ENCODE data around the gene PEAR1. TPM values are rescaled to one million over a fixed set of nuclear protein-coding genes. Genes with fewer than 3 reads are reported as not detected.

Gene PEAR1
- total RNA-seq, 3 donors from 2014 or later, result 4.0 to 15.1 (median 6.2) TPM

DNA sequence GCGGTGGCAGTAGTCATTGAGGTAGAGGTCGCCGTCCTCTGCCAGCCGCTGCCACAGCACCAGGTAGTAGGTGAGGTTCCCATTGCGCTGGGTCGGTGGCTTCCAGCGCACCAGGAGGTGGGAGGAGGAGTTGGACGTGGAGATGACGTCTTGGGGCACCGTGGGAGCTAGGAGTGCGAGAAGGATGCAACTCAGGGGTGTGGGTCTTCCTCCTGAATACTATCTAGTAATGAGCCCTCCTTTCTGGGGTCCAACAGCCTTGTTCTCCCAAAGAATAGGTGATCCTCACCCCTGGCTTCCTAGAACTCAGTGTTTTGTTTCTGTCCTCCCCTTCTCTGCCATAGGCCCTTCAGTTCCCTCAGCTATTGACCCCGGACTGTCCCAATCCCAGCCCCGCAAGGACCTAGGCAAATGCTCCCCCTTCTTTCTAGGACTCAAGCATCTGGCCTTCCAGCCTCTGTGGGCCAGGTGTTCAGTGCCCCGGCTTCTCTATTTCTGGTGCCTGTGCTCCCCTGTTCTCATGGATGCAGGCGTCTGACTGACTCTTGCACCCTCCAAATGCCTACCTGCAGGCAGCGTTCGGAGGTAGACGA, 47.5 kb upstream of the PEAR1 start:
- DNase-seq (ENCODE audit: low spot score in 2 of 2), result no peak
- Histone ChIP-seq H3K27me3 (peaks cover 0 to 42% of the 10 kb centered on the region in 2 donors), H3K4me1 (no peaks in the 10 kb centered on the region), H3K4me3 (no peak overlapping the region), H3K36me3 (no peaks in the 10 kb centered on the region), H3K27ac (no peak overlapping the region), H3K9me3 (no peaks in the 10 kb centered on the region)
- TF ChIP-seq POLR2A (IDR thresholded peaks at IDR 0.05), result no peak
- TF ChIP-seq POLR2AphosphoS5 (IDR thresholded peaks at IDR 0.05), result no peak
- TF ChIP-seq, protein P1, sequence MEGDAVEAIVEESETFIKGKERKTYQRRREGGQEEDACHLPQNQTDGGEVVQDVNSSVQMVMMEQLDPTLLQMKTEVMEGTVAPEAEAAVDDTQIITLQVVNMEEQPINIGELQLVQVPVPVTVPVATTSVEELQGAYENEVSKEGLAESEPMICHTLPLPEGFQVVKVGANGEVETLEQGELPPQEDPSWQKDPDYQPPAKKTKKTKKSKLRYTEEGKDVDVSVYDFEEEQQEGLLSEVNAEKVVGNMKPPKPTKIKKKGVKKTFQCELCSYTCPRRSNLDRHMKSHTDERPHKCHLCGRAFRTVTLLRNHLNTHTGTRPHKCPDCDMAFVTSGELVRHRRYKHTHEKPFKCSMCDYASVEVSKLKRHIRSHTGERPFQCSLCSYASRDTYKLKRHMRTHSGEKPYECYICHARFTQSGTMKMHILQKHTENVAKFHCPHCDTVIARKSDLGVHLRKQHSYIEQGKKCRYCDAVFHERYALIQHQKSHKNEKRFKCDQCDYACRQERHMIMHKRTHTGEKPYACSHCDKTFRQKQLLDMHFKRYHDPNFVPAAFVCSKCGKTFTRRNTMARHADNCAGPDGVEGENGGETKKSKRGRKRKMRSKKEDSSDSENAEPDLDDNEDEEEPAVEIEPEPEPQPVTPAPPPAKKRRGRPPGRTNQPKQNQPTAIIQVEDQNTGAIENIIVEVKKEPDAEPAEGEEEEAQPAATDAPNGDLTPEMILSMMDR (IDR thresholded peaks at IDR 0.05), result no peak
- intact Hi-C loops (cut with DNase I; ENCODE audit: low total_unique reads), result no loop called here

DNA sequence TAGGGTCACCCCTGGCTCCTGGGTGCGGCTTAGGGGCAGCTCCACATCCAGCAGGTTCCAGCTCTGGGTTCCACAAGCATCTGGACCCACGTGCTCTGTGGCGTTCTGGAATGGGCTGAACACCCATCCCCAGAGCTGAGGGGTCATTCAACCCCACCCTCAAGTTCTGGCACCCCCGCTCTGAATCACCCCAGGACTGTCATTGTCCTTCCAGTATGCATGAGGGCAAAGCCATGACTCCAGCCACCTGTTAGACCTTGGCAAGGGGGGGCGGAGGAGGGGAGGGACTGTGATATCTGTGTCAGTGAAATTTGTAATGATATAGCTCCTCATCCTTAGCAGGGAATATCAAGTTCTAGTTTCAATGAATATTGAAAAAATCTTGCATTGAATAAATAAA, 46.9 kb upstream of the PEAR1 start:
- Histone ChIP-seq H3K9me3 (no peaks in the 10 kb centered on the region), H3K27ac (no peak overlapping the region), H3K4me1 (no peaks in the 10 kb centered on the region), H3K4me3 (no peak overlapping the region), H3K36me3 (no peaks in the 10 kb centered on the region), H3K27me3 (peaks cover 0 to 39% of the 10 kb centered on the region in 2 donors)
- intact Hi-C loops (cut with DNase I; ENCODE audit: low total_unique reads), result no loop called here
- TF ChIP-seq POLR2A (IDR thresholded peaks at IDR 0.05) (no peak), POLR2AphosphoS5 (IDR thresholded peaks at IDR 0.05) (no peak)
- TF ChIP-seq, protein P1 (IDR thresholded peaks at IDR 0.05), result no peak
- DNase-seq (ENCODE audit: low spot score in 2 of 2), result no peak

DNA sequence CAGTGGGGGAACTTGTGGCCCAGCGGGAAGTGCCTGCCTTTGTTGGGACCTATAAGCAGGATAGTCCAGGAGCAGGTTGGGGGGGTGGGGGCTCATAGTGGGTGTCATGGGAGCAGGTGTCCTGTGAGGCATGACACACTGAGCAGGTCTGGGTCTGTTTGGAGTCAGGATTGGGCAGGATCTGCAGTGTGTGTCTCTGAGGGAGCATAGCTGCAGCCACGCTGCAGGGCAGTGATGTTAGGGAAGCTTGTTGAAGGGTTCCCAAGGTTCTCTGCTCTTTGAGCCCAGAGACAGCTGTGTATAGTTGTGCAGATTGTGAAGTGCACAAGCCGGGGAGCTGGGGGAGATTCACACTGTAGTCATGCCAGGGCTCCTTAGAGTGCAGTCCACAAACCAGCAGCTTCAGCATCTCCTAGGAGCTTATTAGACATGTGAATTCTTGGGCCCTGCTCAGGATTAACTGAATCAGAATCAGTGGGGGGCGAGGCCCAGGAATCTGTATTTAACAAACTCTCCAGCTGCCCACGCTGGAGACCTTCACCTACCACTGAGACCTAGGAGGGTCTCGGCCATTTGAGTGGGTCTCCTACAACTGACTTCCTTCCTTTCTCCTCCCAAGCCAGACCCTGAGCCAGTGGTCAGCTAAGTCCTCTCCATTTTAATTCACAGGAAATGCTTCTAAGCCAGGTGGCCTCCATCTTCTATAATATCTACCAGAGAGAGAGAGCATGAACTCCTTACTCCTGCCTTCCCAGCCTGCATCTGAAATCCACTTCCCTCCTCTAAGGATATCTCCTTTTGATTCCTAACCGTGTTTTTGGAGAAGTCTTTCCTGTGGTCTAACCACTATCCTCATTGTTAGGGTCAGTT, 45.7 kb upstream of the PEAR1 start:
- H3K36me3 ChIP-seq, result no peaks in the 10 kb centered on the region
- H3K27ac ChIP-seq, result no peak overlapping the region
- H3K4me3 ChIP-seq, result no peak overlapping the region
- no peaks in the 10 kb centered on the region for H3K9me3 ChIP-seq
- H3K27me3 ChIP-seq, result peaks cover 0 to 37% of the 10 kb centered on the region in 2 donors
- intact Hi-C loops (cut with DNase I; ENCODE audit: low total_unique reads), result no loop called here
- no peaks in the 10 kb centered on the region for H3K4me1 ChIP-seq
- DNase-seq (ENCODE audit: low spot score in 2 of 2), result no peak
- no peak for TF ChIP-seq POLR2AphosphoS5 (IDR thresholded peaks at IDR 0.05)
- TF ChIP-seq, protein P1 (IDR thresholded peaks at IDR 0.05), result no peak
- no peak for TF ChIP-seq POLR2A (IDR thresholded peaks at IDR 0.05)

DNA sequence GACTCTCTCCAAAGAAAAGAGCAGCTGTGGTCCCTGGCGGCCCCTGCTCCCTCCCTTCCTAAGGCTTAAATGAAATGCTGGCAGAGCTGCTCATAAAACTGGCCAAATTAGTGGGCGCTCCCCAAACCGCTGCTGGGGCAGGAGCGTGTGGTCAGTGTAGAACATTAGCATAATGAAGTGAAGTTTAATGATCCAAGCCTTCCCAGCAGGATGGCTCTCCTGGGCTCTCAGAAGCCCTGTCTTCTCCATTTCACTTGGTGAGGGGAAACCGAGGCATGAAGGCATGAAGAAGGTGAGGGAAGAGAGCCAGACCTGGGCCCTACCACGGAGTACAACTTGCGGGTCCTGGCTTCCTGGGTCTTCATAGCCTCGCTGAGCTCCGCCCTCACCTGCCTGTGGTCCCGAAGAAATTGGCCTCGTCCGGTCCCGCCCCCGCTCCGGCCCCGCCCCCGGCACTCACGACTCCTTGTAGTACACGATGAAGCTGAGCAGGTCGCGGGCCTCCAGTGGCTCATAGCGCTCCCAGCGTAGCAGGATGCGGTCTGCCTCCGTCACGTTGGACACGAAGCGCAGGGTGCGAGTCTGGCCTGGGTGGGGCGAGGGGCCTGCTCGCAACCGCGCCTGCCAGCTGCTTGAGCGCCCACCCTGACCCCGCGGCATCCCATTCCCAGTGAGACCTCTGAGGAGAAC, 44.9 kb upstream of the PEAR1 start:
- Histone ChIP-seq H3K4me3 (peak overlapping the region in 1 of 3 donors; percentile 35), H3K4me1 (no peaks in the 10 kb centered on the region), H3K27me3 (peaks cover 0 to 29% of the 10 kb centered on the region in 2 donors), H3K27ac (no peak overlapping the region), H3K9me3 (no peaks in the 10 kb centered on the region), H3K36me3 (no peaks in the 10 kb centered on the region)
- peak in 1 of 2 donors; percentile 37 for DNase-seq (ENCODE audit: low spot score in 2 of 2)
- intact Hi-C loops (cut with DNase I; ENCODE audit: low total_unique reads), result loop anchor here (1.0 kb wide), 1 partner anchor 37 kb away; no protein-coding TSS in a partner anchor
- no peak for TF ChIP-seq POLR2A (IDR thresholded peaks at IDR 0.05)
- TF ChIP-seq, protein P1 (IDR thresholded peaks at IDR 0.05), result no peak
- TF ChIP-seq POLR2AphosphoS5 (IDR thresholded peaks at IDR 0.05), result no peak
